Activated naive CD8-positive, alpha-beta T cell (primary cell): ENCODE data around the gene MYOM3.

Experiments
- H3K27ac Mint-ChIP-seq: one replicate; pipeline ENCODE4 v1.8.0; 2021; ENCODE audit warnings: mixed read lengths
- H3K27me3 Mint-ChIP-seq: one replicate; pipeline ENCODE4 v1.8.0; 2021; ENCODE audit warnings: mixed read lengths
- H3K36me3 Mint-ChIP-seq: one replicate; pipeline ENCODE4 v1.8.0; 2021; ENCODE audit warnings: mixed read lengths
- H3K4me1 Mint-ChIP-seq: one replicate; pipeline ENCODE4 v1.8.0; 2021; ENCODE audit warnings: low read depth, mixed read lengths
- H3K4me3 Mint-ChIP-seq: one replicate; pipeline ENCODE4 v1.8.0; 2021; ENCODE audit warnings: mild to moderate bottlenecking, mixed read lengths
- H3K9me3 Mint-ChIP-seq: one replicate; pipeline ENCODE4 v1.8.0; 2021; ENCODE audit warnings: low read depth, mixed read lengths

The MYOM3 gene

GRCh38 chr1:24100945-24101737, 10.8 kb downstream of the MYOM3 start:
- H3K9me3 Mint-ChIP-seq = no peaks in the 10 kb centered on the region
- no peak overlapping the region for H3K27ac Mint-ChIP-seq
- H3K36me3 Mint-ChIP-seq = no peaks in the 10 kb centered on the region
- H3K27me3 Mint-ChIP-seq = no peaks in the 10 kb centered on the region
- no peaks in the 10 kb centered on the region for H3K4me1 Mint-ChIP-seq
- H3K4me3 Mint-ChIP-seq = no peak overlapping the region

GRCh38 chr1:24098943-24099638, 12.8 kb downstream of the MYOM3 start:
- no peaks in the 10 kb centered on the region for H3K9me3 Mint-ChIP-seq
- no peak overlapping the region for H3K4me3 Mint-ChIP-seq
- H3K4me1 Mint-ChIP-seq = no peaks in the 10 kb centered on the region
- H3K27me3 Mint-ChIP-seq = no peaks in the 10 kb centered on the region
- no peak overlapping the region for H3K27ac Mint-ChIP-seq
- H3K36me3 Mint-ChIP-seq = no peaks in the 10 kb centered on the region

GRCh38 chr1:24098102-24098501, 13.8 kb downstream of the MYOM3 start:
- Mint-ChIP-seq H3K9me3 (no peaks in the 10 kb centered on the region), H3K4me3 (no peak overlapping the region), H3K4me1 (no peaks in the 10 kb centered on the region), H3K36me3 (no peaks in the 10 kb centered on the region), H3K27ac (no peak overlapping the region), H3K27me3 (no peaks in the 10 kb centered on the region)

- H3K4me1 Mint-ChIP-seq = no peaks in the 10 kb centered on the region
- H3K27me3 Mint-ChIP-seq = no peaks in the 10 kb centered on the region
- no peak overlapping the region for H3K27ac Mint-ChIP-seq
- no peak overlapping the region for H3K4me3 Mint-ChIP-seq
- H3K9me3 Mint-ChIP-seq = no peaks in the 10 kb centered on the region
- no peaks in the 10 kb centered on the region for H3K36me3 Mint-ChIP-seq
These were observed 14.3 kb downstream of the MYOM3 start for GRCh38 chr1:24097663-24098062.

- Mint-ChIP-seq H3K4me3 (no peak overlapping the region), H3K27ac (no peak overlapping the region), H3K36me3 (no peaks in the 10 kb centered on the region)
These were observed 15.2 kb downstream of the MYOM3 start for GRCh38 chr1:24096739-24097103.

GRCh38 chr1:24096009-24096738, 15.8 kb downstream of the MYOM3 start:
- Mint-ChIP-seq H3K36me3 (no peaks in the 10 kb centered on the region), H3K27ac (no peak overlapping the region), H3K27me3 (no peaks in the 10 kb centered on the region), H3K4me3 (no peak overlapping the region), H3K4me1 (no peaks in the 10 kb centered on the region), H3K9me3 (no peaks in the 10 kb centered on the region)

More at GRCh38 chr1:24096739-24097103, 15.2 kb downstream of the MYOM3 start:
- Mint-ChIP-seq H3K4me1 (no peaks in the 10 kb centered on the region), H3K27me3 (no peaks in the 10 kb centered on the region), H3K9me3 (no peaks in the 10 kb centered on the region)

- no peak overlapping the region for H3K27ac Mint-ChIP-seq
- H3K9me3 Mint-ChIP-seq = no peaks in the 10 kb centered on the region
- H3K36me3 Mint-ChIP-seq = no peaks in the 10 kb centered on the region
- no peaks in the 10 kb centered on the region for H3K4me1 Mint-ChIP-seq
- no peak overlapping the region for H3K4me3 Mint-ChIP-seq
- no peaks in the 10 kb centered on the region for H3K27me3 Mint-ChIP-seq
These were observed 16.6 kb downstream of the MYOM3 start for GRCh38 chr1:24095140-24095859.

- no peaks in the 10 kb centered on the region for H3K4me1 Mint-ChIP-seq
- H3K4me3 Mint-ChIP-seq = no peak overlapping the region
- H3K27me3 Mint-ChIP-seq = no peaks in the 10 kb centered on the region
- H3K9me3 Mint-ChIP-seq = no peaks in the 10 kb centered on the region
- H3K27ac Mint-ChIP-seq = no peak overlapping the region
- no peaks in the 10 kb centered on the region for H3K36me3 Mint-ChIP-seq
These were observed 17.4 kb downstream of the MYOM3 start for GRCh38 chr1:24094554-24094953.

GRCh38 chr1:24093732-24094131, 18.2 kb downstream of the MYOM3 start:
- H3K27me3 Mint-ChIP-seq = no peaks in the 10 kb centered on the region
- no peaks in the 10 kb centered on the region for H3K4me1 Mint-ChIP-seq
- H3K4me3 Mint-ChIP-seq = no peak overlapping the region
- no peaks in the 10 kb centered on the region for H3K36me3 Mint-ChIP-seq
- H3K9me3 Mint-ChIP-seq = no peaks in the 10 kb centered on the region
- no peak overlapping the region for H3K27ac Mint-ChIP-seq

GRCh38 chr1:24092979-24093378, 19.0 kb downstream of the MYOM3 start:
- Mint-ChIP-seq H3K27me3 (no peaks in the 10 kb centered on the region), H3K27ac (no peak overlapping the region), H3K4me3 (no peak overlapping the region), H3K9me3 (no peaks in the 10 kb centered on the region), H3K4me1 (no peaks in the 10 kb centered on the region), H3K36me3 (no peaks in the 10 kb centered on the region)

- Mint-ChIP-seq H3K27ac (no peak overlapping the region), H3K27me3 (no peaks in the 10 kb centered on the region)
These were observed 19.9 kb downstream of the MYOM3 start for GRCh38 chr1:24091971-24092482.

GRCh38 chr1:24090736-24091135, 21.2 kb downstream of the MYOM3 start:
- Mint-ChIP-seq H3K27me3 (no peaks in the 10 kb centered on the region), H3K9me3 (no peaks in the 10 kb centered on the region), H3K4me3 (no peak overlapping the region), H3K36me3 (no peaks in the 10 kb centered on the region), H3K4me1 (no peaks in the 10 kb centered on the region), H3K27ac (no peak overlapping the region)

More at GRCh38 chr1:24091971-24092482, 19.9 kb downstream of the MYOM3 start:
- H3K9me3 Mint-ChIP-seq = no peaks in the 10 kb centered on the region
- no peaks in the 10 kb centered on the region for H3K36me3 Mint-ChIP-seq
- no peak overlapping the region for H3K4me3 Mint-ChIP-seq
- no peaks in the 10 kb centered on the region for H3K4me1 Mint-ChIP-seq

- no peaks in the 10 kb centered on the region for H3K4me1 Mint-ChIP-seq
- H3K4me3 Mint-ChIP-seq = no peak overlapping the region
- H3K27me3 Mint-ChIP-seq = no peaks in the 10 kb centered on the region
- no peak overlapping the region for H3K27ac Mint-ChIP-seq
- H3K36me3 Mint-ChIP-seq = no peaks in the 10 kb centered on the region
- H3K9me3 Mint-ChIP-seq = no peaks in the 10 kb centered on the region
These were observed 22.0 kb downstream of the MYOM3 start for GRCh38 chr1:24089743-24090555.
